ENCODE measurements around the gene SINHCAF. TPM values are rescaled to one million over a fixed set of nuclear protein-coding genes. Genes with fewer than 3 reads are reported as not detected.
"Not testable (repeated sequence)": the region's sequence is repeated elsewhere in the genome, so short reads cannot be mapped to it uniquely, and the experiment has no call there.

The SINHCAF gene
- total RNA-seq, 1 donor from 2014 or later: 7.5 TPM

DNA sequence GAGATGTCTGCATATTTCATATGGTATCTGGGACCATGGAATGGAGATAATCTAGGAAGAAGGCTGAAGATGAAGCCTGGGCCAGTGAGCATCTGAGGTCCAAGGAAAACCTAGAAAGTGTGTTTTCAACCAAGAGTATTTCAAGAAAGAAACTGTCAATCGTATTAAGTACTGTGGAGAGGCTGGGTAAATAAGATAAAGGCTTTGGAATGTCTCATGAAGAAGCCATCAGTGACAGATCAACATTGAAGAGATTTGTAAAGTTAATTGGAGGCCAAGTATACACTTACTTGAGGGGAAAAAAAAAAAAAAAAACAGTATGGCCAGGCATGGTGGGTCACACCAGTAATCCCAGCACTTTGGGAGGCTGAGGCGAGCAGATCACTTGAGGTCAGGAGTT is 48.9 kb downstream of the SINHCAF start:
- intact Hi-C loops (cut with DNase I): no loop called here
- DNase-seq (no peak), ATAC-seq (ENCODE audit: poor library complexity) (no peak)

DNA sequence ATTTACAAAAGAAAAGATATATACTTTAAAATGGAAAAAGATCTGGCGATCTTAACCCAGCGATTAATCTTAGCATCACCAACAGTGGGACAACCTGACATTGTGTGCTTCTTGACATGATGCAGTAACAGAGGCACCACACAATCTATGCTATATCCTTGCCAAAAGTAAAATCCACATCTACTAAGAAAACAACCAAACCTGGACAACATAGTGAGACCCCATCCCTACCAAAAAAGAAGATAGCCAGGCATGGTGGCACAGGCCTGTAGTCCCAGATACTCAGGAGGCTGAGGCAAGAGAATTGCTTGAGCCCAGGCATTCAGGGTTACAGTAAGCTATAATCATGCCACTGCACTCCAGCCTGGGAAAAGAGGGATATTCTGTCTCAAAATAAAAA is 50.5 kb downstream of the SINHCAF start:
- ATAC-seq (ENCODE audit: poor library complexity): no peak
- intact Hi-C loops (cut with DNase I): no loop called here
- no peak for DNase-seq

DNA sequence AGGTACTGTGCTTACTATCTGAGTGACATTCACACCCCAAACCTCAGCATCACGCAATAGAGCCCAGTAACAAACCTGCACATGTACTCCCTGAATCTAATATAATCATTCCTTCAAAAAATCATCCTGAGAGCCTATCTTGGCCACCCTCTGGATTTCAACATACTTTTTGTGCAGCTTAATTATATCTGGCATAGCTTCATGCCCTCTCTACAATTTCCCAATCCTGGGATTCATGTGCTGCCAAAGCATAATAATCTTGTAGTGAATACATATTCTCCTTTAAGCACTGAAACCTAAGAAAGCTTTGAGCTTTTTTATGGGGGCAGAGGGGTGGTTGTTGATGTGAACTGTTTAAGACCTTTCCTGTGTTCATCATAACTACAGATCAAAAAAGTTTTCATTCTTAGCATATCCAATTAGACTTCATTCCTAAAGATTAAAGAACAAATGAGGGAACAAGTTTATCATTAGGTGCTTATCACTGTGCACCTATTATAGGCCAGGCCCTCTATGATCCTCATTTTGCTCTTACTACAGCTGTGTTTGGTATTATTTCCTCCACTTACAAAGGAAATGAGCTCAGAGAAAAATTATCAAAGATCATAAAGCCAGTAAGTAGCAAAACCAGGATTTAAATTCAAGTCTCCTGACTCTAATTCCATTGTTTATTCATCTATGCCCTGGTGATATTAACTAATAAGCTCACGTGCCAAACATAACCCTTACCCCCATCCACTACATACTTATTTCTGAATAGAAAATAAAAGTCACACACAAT is 51.2 kb downstream of the SINHCAF start:
- DNase-seq: no peak
- intact Hi-C loops (cut with DNase I): loop anchor here (5.0 kb wide), 1 partner anchor 427 kb away; no protein-coding TSS in a partner anchor
- no peak for ATAC-seq (ENCODE audit: poor library complexity)

DNA sequence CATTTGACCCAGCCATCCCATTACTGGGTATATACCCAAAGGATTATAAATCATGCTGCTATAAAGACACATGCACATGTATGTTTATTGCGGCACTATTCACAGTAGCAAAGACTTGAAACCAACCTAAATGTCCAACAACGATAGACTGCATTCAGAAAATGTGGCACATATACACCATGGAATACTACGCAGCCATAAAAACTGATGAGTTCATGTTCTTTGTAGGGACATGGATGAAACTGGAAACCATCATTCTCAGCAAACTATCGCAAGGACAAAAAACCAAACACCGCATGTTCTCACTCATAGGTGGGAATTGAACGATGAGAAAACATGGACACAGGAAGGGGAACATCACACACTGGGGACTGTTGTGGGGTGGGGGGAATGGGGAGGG is 52.2 kb downstream of the SINHCAF start:
- intact Hi-C loops (cut with DNase I): loop anchor here (5.0 kb wide), 1 partner anchor 426 kb away; no protein-coding TSS in a partner anchor
- DNase-seq; ATAC-seq (ENCODE audit: poor library complexity): not testable (repeated sequence)

DNA sequence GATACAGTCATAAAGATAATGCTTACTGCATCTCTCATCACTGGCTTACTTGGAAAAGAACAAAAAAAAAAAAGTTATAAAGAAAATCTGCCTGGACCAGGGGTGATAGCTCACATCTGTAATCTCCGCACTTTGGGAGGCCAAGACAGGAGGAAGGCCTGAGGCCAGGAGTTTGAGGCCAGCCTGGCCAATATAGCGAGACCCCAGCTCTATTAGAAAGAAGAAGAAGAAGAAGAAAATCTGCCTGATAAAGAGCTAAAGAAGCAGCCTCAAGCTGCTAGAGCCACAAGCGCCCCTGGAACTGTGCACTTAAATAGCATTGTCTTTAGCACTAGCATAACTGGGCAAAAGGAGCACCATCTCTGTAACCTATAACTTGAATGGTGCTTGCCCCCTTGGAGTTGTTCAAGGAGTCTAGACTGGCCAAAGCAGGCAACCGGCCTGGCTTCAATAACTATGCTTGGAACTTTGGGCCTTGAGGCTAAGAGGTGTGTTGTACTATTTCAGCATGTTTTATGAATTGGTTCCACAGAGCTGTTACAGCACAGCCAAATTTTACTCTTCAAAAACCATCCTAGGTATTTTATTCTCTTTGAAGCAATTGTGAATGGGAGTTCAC is 53.2 kb downstream of the SINHCAF start:
- intact Hi-C loops (cut with DNase I): loop anchor here (5.0 kb wide), 1 partner anchor 425 kb away; no protein-coding TSS in a partner anchor
- ATAC-seq (ENCODE audit: poor library complexity): no peak
- no peak for DNase-seq

DNA sequence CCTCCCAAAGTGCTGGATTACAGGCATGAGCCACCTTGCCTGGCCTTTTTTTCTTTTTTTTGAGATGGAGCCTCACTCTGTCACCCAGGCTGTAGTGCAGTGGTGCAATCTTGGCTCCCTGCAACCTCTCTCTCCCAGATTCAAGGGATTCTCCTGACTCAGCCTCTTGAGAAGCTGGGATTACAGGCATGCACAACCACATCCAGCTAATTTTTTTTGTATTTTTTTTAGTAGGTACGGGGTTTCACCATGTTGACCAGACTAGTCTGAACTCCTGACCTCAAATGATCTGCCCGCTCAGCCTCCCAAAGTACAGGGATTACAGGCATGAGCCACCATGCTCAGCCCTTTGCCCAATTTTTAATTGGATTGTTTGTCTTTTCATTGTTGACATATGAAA is 58.0 kb downstream of the SINHCAF start:
- ATAC-seq (ENCODE audit: poor library complexity) (no peak), DNase-seq (no peak)
- intact Hi-C loops (cut with DNase I): no loop called here

DNA sequence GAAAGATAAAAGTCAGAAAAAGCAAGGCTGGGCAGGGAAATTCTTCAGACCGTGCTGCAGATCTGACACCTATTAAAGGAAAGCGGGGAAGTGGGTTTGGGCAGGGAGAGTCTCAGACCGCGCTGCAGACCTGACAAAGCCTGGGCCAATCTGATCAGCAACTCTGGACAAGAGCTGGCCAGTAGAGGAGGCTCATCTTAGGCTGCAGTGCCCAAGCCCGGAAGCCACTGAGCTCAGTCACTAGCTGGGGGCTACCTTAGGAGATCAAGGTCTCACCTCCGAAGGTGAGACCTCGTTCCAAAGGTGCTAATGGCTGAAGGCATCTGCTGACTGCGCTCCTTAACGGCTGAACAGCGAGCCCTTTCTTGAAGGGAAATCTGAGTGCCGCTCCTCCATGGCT is 60.2 kb downstream of the SINHCAF start:
- intact Hi-C loops (cut with DNase I): no loop called here
- ATAC-seq (ENCODE audit: poor library complexity) (no peak), DNase-seq (no peak)

DNA sequence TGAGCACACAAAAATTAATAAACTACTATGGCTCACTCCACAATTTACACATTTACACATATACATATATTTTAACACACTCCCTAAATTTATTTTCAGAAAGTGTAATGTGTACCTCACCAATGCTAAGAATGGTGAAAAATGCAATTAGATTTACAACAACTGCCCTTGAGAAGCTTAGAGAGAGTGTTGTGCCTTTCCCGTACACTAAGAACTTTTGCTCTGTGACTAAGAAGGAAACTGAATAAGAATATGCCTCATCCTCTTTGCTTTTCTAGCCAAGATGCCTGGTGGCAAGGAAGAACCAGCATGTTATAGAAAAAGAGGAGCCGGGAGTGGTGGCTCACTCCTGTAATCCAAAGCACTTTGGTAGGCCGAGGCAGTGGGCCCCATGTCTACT is 62.3 kb downstream of the SINHCAF start:
- DNase-seq (no peak), ATAC-seq (ENCODE audit: poor library complexity) (no peak)
- intact Hi-C loops (cut with DNase I): no loop called here

DNA sequence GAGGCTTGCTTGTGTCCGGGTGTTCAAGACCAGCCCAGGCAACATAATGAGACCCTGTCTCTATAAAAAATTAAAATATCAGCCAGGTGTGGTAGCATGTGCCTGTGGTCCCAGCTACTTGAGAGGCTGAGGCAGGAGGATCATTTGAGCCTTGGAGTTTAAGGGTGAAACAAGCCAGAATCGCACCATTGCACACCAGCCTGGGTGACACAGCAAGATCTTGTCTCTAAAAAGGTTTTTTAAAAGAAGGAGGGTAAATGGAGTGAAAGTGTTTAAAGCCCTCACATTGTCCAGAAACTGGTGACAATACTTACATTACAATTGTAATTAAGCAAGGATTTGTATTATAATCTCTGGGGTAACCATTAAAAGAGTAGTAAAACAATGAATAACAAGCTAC is 64.2 kb downstream of the SINHCAF start:
- intact Hi-C loops (cut with DNase I): no loop called here

DNA sequence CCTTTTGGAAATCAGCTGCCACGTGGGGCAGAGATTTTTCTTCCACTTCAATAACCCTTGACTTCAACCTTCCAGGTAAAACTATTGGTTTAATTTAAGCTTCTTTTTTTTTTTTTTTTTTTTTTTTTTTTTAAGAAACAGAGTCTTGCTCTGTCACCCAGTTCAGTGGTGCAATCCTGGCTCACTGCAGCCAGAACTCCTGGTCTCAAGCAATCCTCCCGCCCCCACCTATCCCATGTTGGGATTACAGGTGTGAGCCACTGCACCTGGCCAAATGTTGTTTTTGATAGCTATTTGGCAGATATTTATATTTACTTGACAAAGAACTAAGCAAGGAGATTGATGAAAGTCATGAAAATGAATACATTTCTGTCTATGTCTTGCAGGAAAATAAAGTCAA is 65.1 kb downstream of the SINHCAF start:
- no peak for ATAC-seq (ENCODE audit: poor library complexity)
- intact Hi-C loops (cut with DNase I): no loop called here
- DNase-seq: no peak

More for the DNA sequence above, 64.2 kb downstream of the SINHCAF start:
- ATAC-seq (ENCODE audit: poor library complexity) (no peak), DNase-seq (no peak)

DNA sequence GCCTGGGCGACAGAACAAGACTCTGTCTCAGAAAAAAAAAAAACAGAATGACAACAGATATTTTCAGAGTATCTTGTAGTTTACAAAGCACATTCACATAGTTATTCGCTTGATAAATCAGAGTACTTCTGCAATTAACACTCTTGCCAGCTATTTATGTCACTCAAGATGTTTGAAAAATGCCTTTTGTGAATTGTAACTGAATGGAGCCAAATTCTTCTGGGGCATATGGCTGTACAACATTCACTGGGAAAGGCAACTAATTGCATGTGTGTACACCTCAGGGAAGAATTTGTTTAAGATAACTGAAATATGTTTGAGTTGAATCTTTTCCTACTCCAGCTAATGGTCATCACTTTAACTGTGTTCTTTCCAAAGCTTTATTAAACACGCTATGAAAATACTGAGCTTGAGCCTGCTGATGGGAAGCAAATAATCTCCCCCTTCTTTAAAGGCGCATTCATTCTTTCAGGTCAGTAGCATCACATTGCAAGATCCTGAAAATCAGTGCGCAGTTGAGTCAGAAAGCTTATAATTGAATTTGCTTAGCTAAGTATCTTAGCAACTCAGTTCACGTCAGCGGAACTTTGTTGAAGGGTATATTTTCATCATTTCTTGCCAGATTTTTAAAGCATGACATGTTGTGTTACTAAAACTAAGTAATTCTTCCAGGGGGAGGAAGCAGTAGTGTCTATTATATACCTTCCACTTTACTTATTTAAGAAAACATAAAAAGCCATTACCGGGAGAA is 66.6 kb downstream of the SINHCAF start:
- intact Hi-C loops (cut with DNase I): no loop called here
- ATAC-seq (ENCODE audit: poor library complexity) (no peak), DNase-seq (no peak)

DNA sequence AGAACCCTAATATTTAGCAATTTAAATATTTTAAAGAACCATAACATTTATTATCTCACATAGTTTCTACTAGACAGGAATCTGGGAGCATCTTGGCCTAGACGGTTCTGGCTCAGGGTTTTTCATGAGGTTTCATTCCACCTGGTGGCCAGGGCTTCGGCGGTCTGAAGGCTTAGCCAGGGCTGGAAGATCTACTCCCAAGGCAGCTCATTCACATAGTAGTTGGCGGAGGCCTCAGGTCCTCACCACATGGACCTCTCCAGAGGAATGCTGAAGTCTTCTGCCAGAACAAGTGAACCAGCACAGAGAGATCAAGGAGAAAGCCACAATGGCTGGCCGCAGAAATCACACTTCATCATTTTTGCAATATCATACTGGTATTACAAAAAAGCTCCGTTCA is 68.2 kb downstream of the SINHCAF start:
- no peak for DNase-seq
- intact Hi-C loops (cut with DNase I): no loop called here
- ATAC-seq (ENCODE audit: poor library complexity): no peak

DNA sequence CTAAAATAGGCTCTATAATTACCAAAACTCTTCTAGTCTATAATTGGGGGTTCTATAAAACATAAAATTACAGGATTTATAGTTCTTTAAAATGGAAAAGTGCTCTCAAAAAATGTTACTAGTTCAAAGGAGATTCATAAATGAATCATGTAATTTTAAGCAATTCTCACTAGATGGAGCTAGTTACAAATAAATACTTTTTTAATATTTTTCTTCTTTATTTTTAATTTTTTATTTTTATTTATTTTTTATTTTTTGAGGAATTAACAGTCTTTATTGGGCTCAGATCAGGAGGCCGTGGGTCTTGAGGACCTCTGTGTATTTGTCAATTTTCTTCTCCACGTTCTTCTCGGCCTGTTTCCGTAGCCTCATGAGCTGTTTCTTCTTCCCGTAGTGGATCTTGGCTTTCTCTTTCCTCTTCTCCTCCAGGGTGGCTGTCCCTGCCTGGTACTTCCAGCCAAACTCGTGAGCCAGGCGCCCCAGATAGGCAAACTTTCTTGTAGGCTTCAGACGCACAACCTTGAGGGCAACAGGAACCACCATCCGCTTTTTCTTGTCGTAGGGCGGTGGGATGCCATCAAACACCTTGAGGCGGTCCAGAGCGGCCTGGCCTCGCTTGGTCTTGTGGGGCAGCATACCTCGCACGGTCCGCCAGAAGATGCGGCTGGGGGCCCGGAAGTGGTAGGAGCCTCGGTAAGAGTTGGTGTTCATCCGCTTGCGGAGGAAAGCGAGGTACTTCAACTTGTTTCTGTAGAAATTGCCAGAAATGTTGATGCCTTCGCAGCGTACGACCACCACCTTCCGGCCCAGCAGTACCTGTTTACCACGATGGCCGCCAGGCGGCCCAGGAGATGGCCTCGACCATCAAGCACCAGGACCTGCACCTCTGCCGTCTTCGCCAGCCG is 74.0 kb downstream of the SINHCAF start:
- intact Hi-C loops (cut with DNase I); ATAC-seq (ENCODE audit: poor library complexity): not testable (repeated sequence)
- DNase-seq: peak; percentile 42

DNA sequence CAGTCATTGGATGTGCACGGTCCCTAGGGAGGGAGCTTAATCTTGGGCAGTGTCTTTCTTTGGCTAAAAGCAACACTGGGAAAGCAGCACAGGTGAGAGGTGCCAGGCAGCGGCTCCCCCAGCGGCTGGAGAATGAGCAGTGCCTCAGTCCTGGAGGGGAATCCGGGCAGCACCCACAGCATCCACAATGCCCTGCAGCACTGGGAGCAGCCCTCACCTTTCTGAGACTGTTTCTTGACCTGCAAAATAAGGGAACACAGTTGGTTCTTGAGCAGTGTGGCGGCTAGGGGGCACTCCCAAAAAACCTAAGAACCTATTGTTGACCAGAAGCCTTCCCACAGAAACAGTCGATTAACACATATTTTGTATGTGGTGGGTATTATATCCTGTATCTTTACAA is 75.8 kb downstream of the SINHCAF start:
- ATAC-seq (ENCODE audit: poor library complexity) (no peak), DNase-seq (no peak)
- intact Hi-C loops (cut with DNase I): no loop called here

DNA sequence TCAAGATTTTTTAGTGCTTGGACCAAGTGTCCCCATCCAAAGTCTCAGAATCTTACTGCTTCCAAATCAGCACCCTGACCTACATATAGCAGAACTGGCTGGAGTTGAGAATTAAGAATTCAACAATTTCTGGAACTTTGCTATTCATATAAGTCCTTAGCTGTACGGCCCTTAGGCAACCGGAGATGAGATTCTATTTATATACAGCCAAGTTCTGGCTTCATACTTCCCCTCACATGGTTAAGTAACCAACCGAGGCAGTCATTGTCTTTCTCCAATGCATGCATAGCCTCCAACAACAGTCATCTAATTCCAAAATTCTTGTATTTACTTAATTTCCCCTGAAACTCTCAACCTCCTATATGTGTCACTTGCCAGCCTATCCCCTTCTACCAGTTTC is 76.6 kb downstream of the SINHCAF start:
- ATAC-seq (ENCODE audit: poor library complexity) (no peak), DNase-seq (no peak)
- intact Hi-C loops (cut with DNase I): no loop called here

DNA sequence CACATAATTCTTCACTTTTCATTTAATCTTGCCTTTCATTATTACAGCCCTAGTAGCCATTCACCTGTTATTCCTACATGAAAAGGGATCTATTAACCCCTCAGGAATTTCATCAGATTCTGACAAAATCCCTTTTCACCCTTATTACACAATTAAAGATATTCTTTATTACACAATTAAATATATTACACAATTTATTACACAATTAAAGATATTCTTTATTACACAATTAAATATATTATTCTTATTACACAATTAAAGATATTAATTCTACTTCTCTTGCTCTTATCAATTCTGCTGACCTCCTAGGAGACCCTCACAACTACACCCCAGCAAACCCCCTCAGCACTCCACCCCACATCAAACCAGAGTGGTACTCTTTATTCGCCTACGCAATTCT is 77.1 kb downstream of the SINHCAF start:
- ATAC-seq (ENCODE audit: poor library complexity): no peak

DNA sequence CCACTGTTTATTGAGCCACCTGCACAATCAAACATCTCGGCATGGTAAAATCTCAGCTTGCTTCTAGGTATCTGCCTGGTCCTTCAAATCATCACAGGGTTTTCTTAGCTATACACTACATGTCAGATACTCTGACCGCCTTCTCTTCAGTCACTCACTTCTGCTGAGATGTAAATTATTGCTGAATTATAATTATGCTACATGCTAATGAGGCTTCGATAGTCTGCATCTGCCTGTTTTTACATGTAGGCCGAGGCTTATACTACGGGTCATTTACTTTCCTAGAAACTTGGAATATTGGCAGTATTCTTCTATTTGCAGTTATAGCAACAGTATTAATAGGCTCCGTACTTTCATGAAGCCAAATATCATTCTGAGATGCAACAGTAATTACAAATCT is 77.6 kb downstream of the SINHCAF start:
- intact Hi-C loops (cut with DNase I): no loop called here
- ATAC-seq (ENCODE audit: poor library complexity) (no peak), DNase-seq (no peak)

More for the DNA sequence above, 77.1 kb downstream of the SINHCAF start:
- intact Hi-C loops (cut with DNase I): no loop called here
- no peak for DNase-seq

DNA sequence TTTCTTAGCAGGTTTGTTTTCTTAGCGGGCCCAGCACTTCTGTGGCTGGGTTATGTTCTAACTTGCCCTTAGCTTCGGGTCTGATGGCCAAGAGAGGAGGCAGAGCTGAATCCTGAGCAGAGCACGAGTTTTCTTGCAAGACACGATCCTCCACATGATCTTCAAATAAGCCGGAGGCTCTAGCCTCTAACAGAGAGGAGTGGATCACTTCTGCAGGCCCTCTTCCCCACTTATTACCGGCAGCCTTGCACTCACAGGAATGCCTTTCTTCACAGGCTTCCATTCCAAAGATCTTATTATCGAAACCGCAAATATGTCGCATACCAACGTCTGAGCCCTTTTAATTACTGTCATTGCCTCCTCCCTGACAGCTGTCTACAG is 79.5 kb downstream of the SINHCAF start:
- DNase-seq (no peak), ATAC-seq (ENCODE audit: poor library complexity) (no peak)
- intact Hi-C loops (cut with DNase I): no loop called here
